Ovary (tissue), 9 donors: ENCODE data around the gene PEX7. TPM values are rescaled to one million over a fixed set of nuclear protein-coding genes. Genes with fewer than 3 reads are reported as not detected.
"Not testable (repeated sequence)": the region's sequence is repeated elsewhere in the genome, so short reads cannot be mapped to it uniquely, and the experiment has no call there.

Experiments used
- DNase-seq, 5 donors: peaks; one replicate each; pipeline ENCODE4 v3.0.0-alpha.2; 2019 to 2020
- H3K27ac ChIP-seq, 2 donors: fragments of 200-600 bp; one replicate each; pipeline versions ENCODE4 v1.5.1 to v1.8.0; 2019 to 2022
- H3K27me3 ChIP-seq: fragments of 200-600 bp; one replicate; pipeline ENCODE4 v1.8.0; 2022
- H3K36me3 ChIP-seq: fragments of 200-600 bp; sonication (generic); one replicate; pipeline ENCODE4 v1.5.1; 2019
- H3K4me1 ChIP-seq: one replicate; pipeline ENCODE4 v1.8.1; 2013; ENCODE audit warnings: mild to moderate bottlenecking, moderate library complexity; ENCODE audit not compliant: insufficient read depth
- H3K4me3 ChIP-seq: fragments of 200-600 bp; sonication (generic); one replicate; pipeline ENCODE4 v1.5.1; 2017
- H3K9me3 ChIP-seq, 2 donors: fragments of 200-600 bp in 1 of 2; sonication (generic) in 1 of 2; one replicate each; pipeline versions ENCODE4 v1.5.1 to v1.8.1; 2013 to 2019; ENCODE audit warnings: mild to moderate bottlenecking in 1 of 2, moderate library complexity in 1 of 2
- CTCF ChIP-seq, 3 donors: fragments of 450-650 bp in 2 of 3; fragments of 200-600 bp in 1 of 3; IDR thresholded peaks; one replicate each; pipeline versions ENCODE4 v1.5.1 to v1.8.0; 2016 to 2022; ENCODE audit warnings: antibody characterized with exemption in 3 of 3, mild to moderate bottlenecking in 1 of 3
- EP300 ChIP-seq: sonication (generic); formaldehyde crosslinking; IDR thresholded peaks from one replicate; pipeline ENCODE4 v1.6.1; 2017; ENCODE audit warnings: antibody characterized with exemption
- POLR2A ChIP-seq: fragments of 450-650 bp; IDR thresholded peaks from one replicate; pipeline ENCODE4 v1.6.1; 2017; ENCODE audit warnings: antibody characterized with exemption, mild to moderate bottlenecking, moderate library complexity
- WGBS, 3 donors: extraction: QIAGEN DNeasy Blood & Tissue Kit in 1 of 3; methylation state at CpG; one replicate each; pipeline versions ENCODE4 v1.1.5 to v1.1.7; 2013 to 2017; 5-methylcytosine and 5-hydroxymethylcytosine counted together
- intact Hi-C, 4 donors: fragments of 100-400 bp; cut with DNase I; formaldehyde crosslinking; loops; one replicate each; pipeline versions ENCODE4 v1.11.0 to v1.15.1; 2022 to 2023
- polyA plus RNA-seq, 2 donors: library from polyadenylated mRNA; stranded (reverse); fragments of 200-250 nt in 1 of 2; fragments of 350-450 nt in 1 of 2; fragmentation: Illumina TruSeq in 1 of 2; extraction: RNeasy Lipid Tissue Mini Kit (QIAGEN cat#74804) in 1 of 2; gene quantifications; one replicate each; pipeline ENCODE4 v1.2.3, GENCODE V29; 2013 to 2014
- total RNA-seq, 7 donors: library from RNA; depleted of rRNA in 2 of 7; stranded (reverse); fragments of >200 nt in 2 of 7; fragmentation: NEBNext Ultra II Directional in 3 of 7; extraction: Animal tissue kit (Norgen Biotek cat#: 25700) in 3 of 7; gene quantifications; one replicate each; pipeline versions ENCODE4 v1.1.0 to v1.2.4, GENCODE V29; 2016 to 2023
- donor health status: DM: no; HTN: no; CAD: no; lungs with moderate emphysema.
- donor health status: DM: no; HTN: no; CAD: no.
- donor health status: Bipolar disorder and iron deficiency.
- donor health status: DM: yes; HTN: yes; CAD: no.
- donor health status: DM: no; HTN: no; CAD: no.
- donor health status: DM: yes; HTN: yes; CAD: no.

The PEX7 gene
- total and polyA plus RNA-seq, 9 donors = 5.7 to 13.8 (median 7.2) TPM

GRCh38 chr6:136812174-136812573 is 10.2 kb upstream of the PEX7 start:
- DNase-seq = no peak
- intact Hi-C loops = no loop called here
- Histone ChIP-seq H3K9me3 (no peaks in the 10 kb centered on the region), H3K27ac (no peak overlapping the region), H3K27me3 (no peaks in the 10 kb centered on the region), H3K4me3 (no peak overlapping the region), H3K4me1 (no peaks in the 10 kb centered on the region), H3K36me3 (no peaks in the 10 kb centered on the region)
- no peak for TF ChIP-seq EP300
- TF ChIP-seq POLR2A = no peak
- no peak for TF ChIP-seq CTCF (IDR thresholded peaks at IDR 0.05)
- 86 to 92% (median 89%) methylated on average over 2 of the region's 2 CpGs for WGBS, 3 donors

- 84 to 100% (median 94%) methylated on average over 1 of the region's 1 CpG for WGBS, 3 donors
- H3K4me3 ChIP-seq, H3K36me3 ChIP-seq, H3K27me3 ChIP-seq, DNase-seq, intact Hi-C loops, H3K27ac ChIP-seq, H3K4me1 ChIP-seq, H3K9me3 ChIP-seq: not testable (repeated sequence)
Observed at GRCh38 chr6:136815608-136816007, 6.8 kb upstream of the PEX7 start.

- TF ChIP-seq POLR2A (no peak), EP300 (no peak), CTCF (IDR thresholded peaks at IDR 0.05) (no peak)
- WGBS, 3 donors = 61 to 70% (median 62%) methylated on average over 2 of the region's 2 CpGs
- Histone ChIP-seq H3K27me3 (no peaks in the 10 kb centered on the region), H3K4me1 (no peaks in the 10 kb centered on the region), H3K36me3 (no peaks in the 10 kb centered on the region), H3K4me3 (no peak overlapping the region), H3K27ac (no peak overlapping the region), H3K9me3 (no peaks in the 10 kb centered on the region)
- DNase-seq = no peak
- intact Hi-C loops = no loop called here
Observed at GRCh38 chr6:136816656-136817055, 5.7 kb upstream of the PEX7 start.

- no peaks in the 10 kb centered on the region for H3K36me3 ChIP-seq
- intact Hi-C loops = no loop called here
- no peaks in the 10 kb centered on the region for H3K9me3 ChIP-seq
- no peaks in the 10 kb centered on the region for H3K27me3 ChIP-seq
- no peak overlapping the region for H3K4me3 ChIP-seq
- 11 to 32% (median 12%) methylated on average over 2 of the region's 2 CpGs for WGBS, 3 donors
- no peak for DNase-seq
- H3K27ac ChIP-seq = no peak overlapping the region
- no peaks in the 10 kb centered on the region for H3K4me1 ChIP-seq
- TF ChIP-seq EP300 (no peak), CTCF (IDR thresholded peaks at IDR 0.05) (no peak), POLR2A (no peak)
Observed at GRCh38 chr6:136820561-136820960, 1.8 kb upstream of the PEX7 start.

- peak overlapping the region in 1 of 2 donors; percentile 90 for H3K27ac ChIP-seq
- no peaks in the 10 kb centered on the region for H3K4me1 ChIP-seq
- H3K36me3 ChIP-seq = no peaks in the 10 kb centered on the region
- WGBS, 3 donors = 0 to 1% (median 0%) methylated on average over 11 of the region's 11 CpGs
- H3K4me3 ChIP-seq = peak overlapping the region; percentile 79
- DNase-seq = peak in 3 of 5 donors; percentile 14 to 45 (median 33)
- intact Hi-C loops = no loop called here
- no peaks in the 10 kb centered on the region for H3K27me3 ChIP-seq
- TF ChIP-seq EP300 (no peak), CTCF (IDR thresholded peaks at IDR 0.05) (no peak), POLR2A (no peak)
- no peaks in the 10 kb centered on the region for H3K9me3 ChIP-seq
Observed at GRCh38 chr6:136822046-136822375, 381 bp upstream of the PEX7 start.
